ENCODE data around the gene ZNF562. TPM values are rescaled to one million over a fixed set of nuclear protein-coding genes. Genes with fewer than 3 reads are reported as not detected.
A peak's percentile ranks its signal among the peaks of the same experiment; 100 is the strongest.
"Not testable (repeated sequence)": the region's sequence is repeated elsewhere in the genome, so short reads cannot be mapped to it uniquely, and the experiment has no call there.

Gene ZNF562
- total RNA-seq, 1 donor from 2014 or later: 3.3 TPM

DNA sequence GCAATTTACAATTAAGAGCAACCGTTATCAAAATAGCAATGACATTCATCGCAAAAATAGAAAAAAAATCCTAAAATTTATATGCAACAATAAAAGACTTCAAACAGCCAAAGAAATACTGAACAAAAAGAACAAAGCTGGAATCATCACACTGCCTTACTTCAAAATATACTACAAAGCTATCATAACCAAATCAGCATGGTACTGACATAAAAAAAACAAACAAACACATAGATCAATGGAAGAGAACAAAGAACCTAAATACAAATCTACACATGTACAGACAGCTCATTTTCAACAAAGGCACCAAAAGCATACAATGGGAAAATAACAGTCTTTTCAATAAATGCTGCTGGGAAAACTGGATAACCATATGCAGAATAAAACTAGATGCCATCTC, 6.4 kb downstream of the ZNF562 start:
- Histone ChIP-seq H4K20me1 (ENCODE audit: low read depth) (no peaks in the 10 kb centered on the region), H3K36me3 (no peaks in the 10 kb centered on the region), H3K9me3 (ENCODE audit: low read depth) (peaks cover 9% of the 10 kb centered on the region), H3K27ac (no peak overlapping the region), H3K4me1 (no peaks in the 10 kb centered on the region), H3K4me2 (no peak overlapping the region), H3K9ac (no peak overlapping the region), H2AFZ (replicated peaks) (no peak overlapping the region), H3K79me2 (ENCODE audit: low read depth) (no peaks in the 10 kb centered on the region), H3K4me3 (no peak overlapping the region), H3K27me3 (no peaks in the 10 kb centered on the region), H3F3A (ENCODE audit: low read depth) (no peaks in the 10 kb centered on the region)
- Mint-ChIP-seq H3K27ac (no peak overlapping the region), H3K4me3 (peak overlapping the region; percentile 54), H3K4me1 (no peaks in the 10 kb centered on the region), H3K36me3 (peaks cover 58% of the 10 kb centered on the region), H3K9me3 (peaks cover 70% of the 10 kb centered on the region), H3K27me3 (ENCODE audit: insufficient read depth, low read depth) (peaks cover 8% of the 10 kb centered on the region)
- no peak for DNase-seq (ENCODE audit: low spot score)
- TF ChIP-seq EZH2phosphoT487 (IDR thresholded peaks at IDR 0.05) (no peak), EZH2 (IDR thresholded peaks at IDR 0.05) (no peak), CTCF (IDR thresholded peaks at IDR 0.05) (no peak)

GRCh38 chr19:9667898-9668297, 7.0 kb downstream of the ZNF562 start:
- H3K4me2 ChIP-seq: no peak overlapping the region
- Mint-ChIP-seq H3K27me3 (ENCODE audit: insufficient read depth, low read depth) (peaks cover 8% of the 10 kb centered on the region), H3K36me3 (peaks cover 57% of the 10 kb centered on the region), H3K27ac (no peak overlapping the region), H3K9me3 (peaks cover 67% of the 10 kb centered on the region), H3K4me3 (no peak overlapping the region), H3K4me1 (no peaks in the 10 kb centered on the region)
- no peak for DNase-seq (ENCODE audit: low spot score)
- H4K20me1 ChIP-seq (ENCODE audit: low read depth): no peaks in the 10 kb centered on the region
- H3F3A ChIP-seq (ENCODE audit: low read depth): no peaks in the 10 kb centered on the region
- H3K4me3 ChIP-seq: no peak overlapping the region
- H3K79me2 ChIP-seq (ENCODE audit: low read depth): no peaks in the 10 kb centered on the region
- no peak for TF ChIP-seq EZH2phosphoT487 (IDR thresholded peaks at IDR 0.05)
- no peak for TF ChIP-seq CTCF (IDR thresholded peaks at IDR 0.05)
- no peak for TF ChIP-seq EZH2 (IDR thresholded peaks at IDR 0.05)
- H3K4me1 ChIP-seq: no peaks in the 10 kb centered on the region
- no peak overlapping the region for H2AFZ ChIP-seq (replicated peaks)
- peaks cover 9% of the 10 kb centered on the region for H3K9me3 ChIP-seq (ENCODE audit: low read depth)
- H3K27ac ChIP-seq: no peak overlapping the region
- H3K36me3 ChIP-seq: no peaks in the 10 kb centered on the region
- no peaks in the 10 kb centered on the region for H3K27me3 ChIP-seq
- H3K9ac ChIP-seq: no peak overlapping the region

GRCh38 chr19:9658769-9659168, 16.1 kb downstream of the ZNF562 start:
- Mint-ChIP-seq H3K27ac (no peak overlapping the region), H3K36me3 (peaks cover 42% of the 10 kb centered on the region)

GRCh38 chr19:9653066-9653555, 21.8 kb downstream of the ZNF562 start:
- H3K4me3 ChIP-seq; H3K4me1 ChIP-seq; H3K27me3 ChIP-seq; H3K4me3 Mint-ChIP-seq; H3K27ac ChIP-seq; H3K79me2 ChIP-seq (ENCODE audit: low read depth); H3K9ac ChIP-seq; H3K4me1 Mint-ChIP-seq; H3K4me2 ChIP-seq; H3K27ac Mint-ChIP-seq; H2AFZ ChIP-seq (replicated peaks); H3K36me3 ChIP-seq; H3K9me3 ChIP-seq (ENCODE audit: low read depth); H3F3A ChIP-seq (ENCODE audit: low read depth); H3K27me3 Mint-ChIP-seq (ENCODE audit: insufficient read depth, low read depth); DNase-seq (ENCODE audit: low spot score); H4K20me1 ChIP-seq (ENCODE audit: low read depth): not testable (repeated sequence)
- H3K36me3 Mint-ChIP-seq: peaks cover 77% of the 10 kb centered on the region
- peaks cover 56% of the 10 kb centered on the region for H3K9me3 Mint-ChIP-seq

More at GRCh38 chr19:9658769-9659168, 16.1 kb downstream of the ZNF562 start:
- no peak overlapping the region for H2AFZ ChIP-seq (replicated peaks)
- Mint-ChIP-seq H3K4me1 (no peaks in the 10 kb centered on the region), H3K4me3 (no peak overlapping the region), H3K27me3 (ENCODE audit: insufficient read depth, low read depth) (peaks cover 2% of the 10 kb centered on the region), H3K9me3 (peaks cover 36% of the 10 kb centered on the region)
- TF ChIP-seq CTCF (IDR thresholded peaks at IDR 0.05) (no peak), EZH2phosphoT487 (IDR thresholded peaks at IDR 0.05) (no peak), EZH2 (IDR thresholded peaks at IDR 0.05) (no peak)
- H4K20me1 ChIP-seq (ENCODE audit: low read depth): no peaks in the 10 kb centered on the region
- H3K4me2 ChIP-seq: no peak overlapping the region
- no peaks in the 10 kb centered on the region for H3K27me3 ChIP-seq
- H3K79me2 ChIP-seq (ENCODE audit: low read depth): no peaks in the 10 kb centered on the region
- H3K9me3 ChIP-seq (ENCODE audit: low read depth): no peaks in the 10 kb centered on the region
- no peak overlapping the region for H3K9ac ChIP-seq
- H3K4me1 ChIP-seq: no peaks in the 10 kb centered on the region
- no peak for DNase-seq (ENCODE audit: low spot score)
- no peaks in the 10 kb centered on the region for H3F3A ChIP-seq (ENCODE audit: low read depth)
- H3K4me3 ChIP-seq: no peak overlapping the region
- H3K36me3 ChIP-seq: no peaks in the 10 kb centered on the region
- H3K27ac ChIP-seq: no peak overlapping the region

DNA sequence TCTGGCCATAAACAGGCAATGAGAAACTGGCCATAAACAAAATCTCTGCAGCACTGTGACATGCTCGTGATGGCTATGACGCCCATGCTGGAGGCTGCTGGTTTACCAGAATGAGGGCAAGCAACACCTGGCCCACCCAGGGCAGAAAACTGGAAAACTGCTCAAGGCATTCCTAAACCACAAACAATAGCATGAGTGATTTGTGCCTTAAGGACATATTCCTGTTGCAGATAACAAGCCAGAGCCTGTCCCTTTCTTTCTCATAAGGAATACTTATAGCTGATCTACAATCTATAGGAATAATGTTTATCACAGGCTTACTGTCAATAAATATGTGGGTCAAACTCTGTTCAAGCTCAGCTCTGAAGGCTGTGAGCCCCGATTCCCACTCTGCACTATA, 23.4 kb downstream of the ZNF562 start:
- not testable (repeated sequence) for H3K9me3 ChIP-seq (ENCODE audit: low read depth); H3F3A ChIP-seq (ENCODE audit: low read depth); H3K27me3 Mint-ChIP-seq (ENCODE audit: insufficient read depth, low read depth); H4K20me1 ChIP-seq (ENCODE audit: low read depth); H3K4me2 ChIP-seq; H3K27ac ChIP-seq; H3K27me3 ChIP-seq; H3K4me3 Mint-ChIP-seq; H2AFZ ChIP-seq (replicated peaks); H3K9ac ChIP-seq; H3K4me3 ChIP-seq; H3K4me1 Mint-ChIP-seq; H3K4me1 ChIP-seq; H3K79me2 ChIP-seq (ENCODE audit: low read depth); H3K27ac Mint-ChIP-seq; DNase-seq (ENCODE audit: low spot score); H3K36me3 ChIP-seq
- H3K36me3 Mint-ChIP-seq: peaks cover 66% of the 10 kb centered on the region
- peaks cover 50% of the 10 kb centered on the region for H3K9me3 Mint-ChIP-seq

All from neural progenitor cell (in vitro differentiated cells).